GM21825 (cell line): ENCODE results near the gene TEKT3.

ENCODE experiments used
- ATAC-seq: cut with Tn5 transposase; IDR thresholded peaks from one replicate; pipeline ENCODE4 v1.9.1; 2021; ENCODE audit warnings: mild to moderate bottlenecking, moderate library complexity; ENCODE audit not compliant: unreplicated experiment

TEKT3 gene

GRCh38 chr17:15350777-15351477 is 9.5 kb upstream of the TEKT3 start:
- ATAC-seq, result no peak

GRCh38 chr17:15349119-15349518 is 7.7 kb upstream of the TEKT3 start:
- no peak for ATAC-seq

GRCh38 chr17:15348021-15348420 is 6.6 kb upstream of the TEKT3 start:
- no peak for ATAC-seq

- ATAC-seq, result no peak
These were observed 4.7 kb upstream of the TEKT3 start for GRCh38 chr17:15346066-15346595.

GRCh38 chr17:15343749-15344148 is 2.4 kb upstream of the TEKT3 start:
- no peak for ATAC-seq

GRCh38 chr17:15342460-15342859 is 1.1 kb upstream of the TEKT3 start:
- no peak for ATAC-seq

- ATAC-seq, result no peak
These were observed 569 bp upstream of the TEKT3 start for GRCh38 chr17:15341966-15342365.

GRCh38 chr17:15340966-15341365 is 431 bp downstream of the TEKT3 start:
- no peak for ATAC-seq

- ATAC-seq, result no peak
These were observed 6.0 kb downstream of the TEKT3 start for GRCh38 chr17:15335446-15335845.

- no peak for ATAC-seq
These were observed 7.1 kb downstream of the TEKT3 start for GRCh38 chr17:15334266-15334665.

GRCh38 chr17:15332338-15332737 is 9.1 kb downstream of the TEKT3 start:
- ATAC-seq, result no peak

GRCh38 chr17:15323131-15323530 is 18.3 kb downstream of the TEKT3 start:
- no peak for ATAC-seq

- ATAC-seq, result no peak
These were observed 19.7 kb downstream of the TEKT3 start for GRCh38 chr17:15321556-15322251.

GRCh38 chr17:15319452-15320010 is 21.9 kb downstream of the TEKT3 start:
- ATAC-seq, result no peak

- ATAC-seq, result no peak
These were observed 29.4 kb downstream of the TEKT3 start for GRCh38 chr17:15311996-15312395.

GRCh38 chr17:15309793-15310192 is 31.6 kb downstream of the TEKT3 start:
- no peak for ATAC-seq

GRCh38 chr17:15309236-15309635 is 32.2 kb downstream of the TEKT3 start:
- ATAC-seq, result no peak

GRCh38 chr17:15308758-15309157 is 32.6 kb downstream of the TEKT3 start:
- ATAC-seq, result no peak

- ATAC-seq, result no peak
These were observed 33.7 kb downstream of the TEKT3 start for GRCh38 chr17:15307710-15308111.

GRCh38 chr17:15303851-15304250 is 37.5 kb downstream of the TEKT3 start:
- no peak for ATAC-seq

GRCh38 chr17:15303268-15303667 is 38.1 kb downstream of the TEKT3 start:
- ATAC-seq, result no peak

- no peak for ATAC-seq
These were observed 39.6 kb downstream of the TEKT3 start for GRCh38 chr17:15301845-15302244.
